COLO829 (cell line): ENCODE data around the gene RAET1E.
"Not testable (repeated sequence)": the region's sequence is repeated elsewhere in the genome, so short reads cannot be mapped to it uniquely, and the experiment has no call there.

Experiments
- DNase-seq: peaks from one replicate; pipeline ENCODE4 v3.0.0; 2012; ENCODE audit warnings: low spot score

Gene RAET1E

DNA sequence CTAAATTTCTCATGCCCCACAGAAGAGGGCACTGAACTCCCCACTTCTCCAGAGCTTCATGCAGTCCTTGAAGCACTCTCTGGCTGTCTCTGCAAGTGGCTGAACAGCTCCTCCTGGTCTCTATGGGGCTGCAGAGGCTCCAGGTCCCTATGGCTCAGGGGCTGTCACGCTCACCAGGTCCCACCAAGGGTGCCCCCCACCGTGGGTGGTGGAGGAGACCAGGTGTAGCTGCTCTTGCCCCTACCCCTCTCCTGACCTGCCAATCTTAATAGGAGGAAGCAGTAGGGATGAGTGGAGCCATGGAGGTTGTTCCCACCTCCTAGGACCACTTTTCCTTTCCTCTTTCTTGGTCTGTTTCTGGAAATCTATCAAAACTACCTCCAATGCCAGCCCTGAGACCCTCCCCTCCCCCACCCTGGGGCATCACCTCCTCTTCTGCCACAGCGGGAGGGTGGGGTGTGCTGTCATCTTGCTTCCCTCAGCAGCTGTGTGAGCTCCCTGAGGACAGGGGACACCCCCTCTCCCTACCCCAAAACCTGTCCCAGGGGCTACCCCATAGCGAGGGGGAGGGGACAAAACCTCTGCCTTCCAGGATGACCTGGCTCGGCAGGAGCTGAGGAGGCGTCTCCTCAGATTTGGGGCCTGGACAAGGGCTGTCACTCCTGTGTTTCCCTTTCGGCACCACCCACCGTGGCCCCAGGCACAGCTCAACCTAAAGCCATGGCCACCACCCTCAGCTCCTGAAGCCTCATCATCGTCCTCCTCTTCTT is 12.0 kb upstream of the RAET1E start:
- DNase-seq: no peak

GRCh38 chr6:149908480-149908879 is 10.6 kb upstream of the RAET1E start:
- DNase-seq: not testable (repeated sequence)

GRCh38 chr6:149907317-149907716 is 9.4 kb upstream of the RAET1E start:
- DNase-seq: no peak

DNA sequence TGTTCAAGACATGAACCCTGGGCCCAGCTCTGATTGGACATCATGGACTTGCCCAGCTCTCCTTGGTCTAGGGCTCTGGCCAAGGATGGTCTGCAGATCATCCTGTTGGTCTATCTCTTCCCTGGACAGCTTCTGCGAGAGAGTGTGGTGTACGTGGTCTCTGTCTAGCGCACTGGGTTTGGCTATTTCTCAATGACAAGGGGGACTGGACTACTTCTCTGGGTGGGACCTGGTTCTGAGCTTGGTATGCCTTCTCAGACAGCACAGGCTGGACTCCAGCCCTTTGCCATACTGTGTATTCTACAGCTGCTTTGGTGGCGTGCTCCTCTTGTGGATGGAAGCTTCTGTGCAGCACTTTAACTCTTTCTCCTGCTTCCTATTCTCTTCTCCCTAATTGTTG is 8.5 kb upstream of the RAET1E start:
- DNase-seq: no peak

DNA sequence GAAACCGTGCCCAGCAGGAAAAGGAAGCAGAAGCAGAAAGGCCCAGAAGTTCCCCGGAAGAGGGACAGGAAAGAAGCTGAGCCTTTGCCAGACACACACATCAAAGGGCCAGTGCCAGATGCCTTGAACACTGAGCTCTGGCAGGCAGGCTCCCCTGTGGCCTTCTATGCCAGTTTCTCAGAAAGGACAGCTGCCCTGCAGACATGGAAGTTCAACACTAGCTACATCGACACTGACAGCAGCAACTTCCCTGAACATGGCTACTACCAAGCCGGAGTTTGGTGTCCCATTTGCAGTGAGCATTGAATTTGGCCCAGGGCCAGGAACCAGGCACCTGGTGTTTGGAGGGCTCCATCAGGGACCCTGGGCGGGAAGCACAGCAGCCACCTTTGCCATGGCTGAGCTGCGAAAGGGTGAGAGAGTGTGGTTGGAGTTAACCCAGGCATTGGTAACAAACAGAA is 8.0 kb upstream of the RAET1E start:
- no peak for DNase-seq

GRCh38 chr6:149905371-149905910 is 7.5 kb upstream of the RAET1E start:
- no peak for DNase-seq

- no peak for DNase-seq
Measured at GRCh38 chr6:149904661-149905370, 6.9 kb upstream of the RAET1E start.

- no peak for DNase-seq
Measured at GRCh38 chr6:149903938-149904611, 6.2 kb upstream of the RAET1E start.

DNA sequence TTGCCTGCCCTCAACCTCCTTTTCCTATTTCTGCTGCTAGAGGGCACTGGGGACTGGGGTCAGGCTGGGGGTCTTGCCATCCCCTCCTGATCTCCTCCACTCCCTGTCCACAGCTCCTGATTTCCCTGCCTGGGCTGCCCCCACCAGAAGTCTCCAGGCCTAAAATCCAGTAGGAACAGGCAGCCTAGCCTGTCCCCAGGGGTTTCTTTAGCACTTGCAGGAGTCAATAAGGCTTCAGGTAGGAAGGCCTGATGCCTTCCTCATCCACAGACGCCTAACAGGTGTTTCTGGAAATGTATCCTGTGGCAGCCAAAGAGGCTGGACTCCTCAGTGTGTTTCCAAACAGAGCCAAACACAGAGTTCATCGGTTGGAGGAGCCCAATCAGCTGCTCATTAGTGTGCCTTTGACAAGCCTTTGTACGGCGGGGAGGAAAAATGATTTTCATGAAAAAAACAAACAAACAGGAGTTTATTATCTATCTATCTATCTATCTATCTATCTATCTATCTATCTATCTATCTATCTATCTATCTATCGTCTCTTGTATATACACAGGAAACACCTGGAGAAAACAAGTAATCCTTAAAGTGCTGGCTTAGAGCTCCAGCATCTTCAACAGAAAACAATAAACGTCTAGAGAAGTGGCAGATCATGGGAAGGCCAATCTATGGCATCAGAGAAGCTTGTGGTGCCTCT is 3.7 kb upstream of the RAET1E start:
- DNase-seq: no peak

DNA sequence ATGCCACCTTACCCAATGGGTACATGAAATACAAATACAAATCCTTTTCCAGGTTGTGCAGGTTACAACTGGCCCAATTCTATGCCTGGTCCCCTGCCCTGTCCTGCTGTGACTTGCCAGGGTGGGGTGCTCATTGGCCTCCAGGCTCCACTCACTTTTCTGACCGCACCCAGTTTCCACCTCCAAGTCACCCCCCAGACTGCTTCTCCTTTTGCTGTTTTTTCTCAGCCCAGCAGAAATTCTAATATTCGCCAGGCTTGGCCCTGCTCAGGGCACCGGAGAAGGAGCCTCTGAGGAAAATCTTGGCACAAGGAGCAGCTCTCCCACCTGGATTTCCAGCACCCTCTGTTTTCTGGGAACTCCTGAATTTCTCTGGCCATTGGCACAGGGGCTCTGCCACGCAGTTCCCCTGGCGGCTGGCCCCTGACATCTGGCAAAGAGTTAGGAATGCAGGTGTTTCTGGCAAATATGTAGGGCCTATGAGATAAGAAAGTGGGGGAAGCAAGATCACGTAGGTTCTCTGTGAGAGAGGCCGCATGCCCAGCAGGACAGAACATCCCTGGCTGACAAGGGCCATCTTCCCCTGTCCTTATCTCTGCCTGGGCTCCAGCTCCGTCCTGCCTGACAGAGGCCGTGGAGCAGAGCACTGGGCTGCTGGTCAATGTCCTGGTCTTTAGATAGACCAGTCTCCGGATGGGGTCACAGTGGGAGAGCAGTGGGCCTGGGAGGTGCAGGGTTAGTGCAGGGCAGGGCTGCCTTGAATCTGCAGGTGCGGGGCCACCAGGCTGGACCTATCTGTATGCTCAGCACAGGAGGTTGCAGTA is 2.9 kb upstream of the RAET1E start:
- no peak for DNase-seq

DNA sequence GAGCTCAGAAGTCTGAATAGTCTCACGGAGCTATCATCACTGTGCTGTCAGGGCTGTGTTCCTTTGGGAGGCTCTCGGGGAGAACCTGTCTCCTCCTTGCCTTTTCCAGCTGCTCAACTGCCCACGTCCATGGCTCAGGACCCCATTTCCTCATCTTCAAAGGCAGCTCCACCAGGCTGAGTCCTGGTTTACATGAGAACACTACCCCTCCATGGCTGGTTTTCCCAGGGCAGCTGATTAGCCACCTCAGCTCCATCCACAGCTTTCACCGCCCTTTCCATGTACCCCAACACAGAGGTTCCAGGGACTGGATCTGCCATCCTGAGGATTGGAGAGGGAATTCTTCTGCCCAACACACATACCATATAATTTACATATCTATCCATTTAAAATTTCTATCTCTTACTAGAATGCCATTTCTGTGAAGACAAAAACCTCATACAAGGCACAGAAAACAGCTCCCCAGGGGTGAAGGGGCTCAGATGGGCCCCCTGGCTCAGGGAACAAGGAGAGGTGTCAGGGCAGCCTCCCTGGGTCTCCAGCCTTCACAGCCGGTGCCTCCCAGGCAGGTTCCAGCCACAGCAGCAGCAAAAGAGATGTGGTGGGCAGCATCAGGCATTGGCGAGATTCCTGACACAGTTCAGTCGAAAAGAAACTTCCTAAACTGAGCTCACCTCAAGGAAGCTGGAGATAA is 2.2 kb upstream of the RAET1E start:
- no peak for DNase-seq

DNA sequence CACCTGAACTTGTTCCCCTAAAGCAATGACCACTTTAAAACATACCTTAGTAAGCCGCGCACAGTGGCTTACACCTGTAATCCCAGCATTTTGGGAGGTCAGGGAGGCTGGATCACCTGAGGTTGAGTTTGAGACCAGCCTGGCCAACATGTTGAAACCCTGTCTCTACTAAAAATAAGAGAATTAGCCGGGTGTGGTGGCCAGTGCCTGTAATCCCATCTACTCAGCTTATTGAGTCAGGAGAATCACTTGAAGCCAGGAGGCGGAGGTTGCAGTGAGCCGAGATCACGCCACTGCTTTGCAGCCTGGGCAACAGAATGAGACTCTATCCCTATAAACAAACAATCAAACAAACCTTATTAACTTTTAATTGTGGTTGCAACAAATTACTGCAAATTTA is 1.6 kb upstream of the RAET1E start:
- no peak for DNase-seq

DNA sequence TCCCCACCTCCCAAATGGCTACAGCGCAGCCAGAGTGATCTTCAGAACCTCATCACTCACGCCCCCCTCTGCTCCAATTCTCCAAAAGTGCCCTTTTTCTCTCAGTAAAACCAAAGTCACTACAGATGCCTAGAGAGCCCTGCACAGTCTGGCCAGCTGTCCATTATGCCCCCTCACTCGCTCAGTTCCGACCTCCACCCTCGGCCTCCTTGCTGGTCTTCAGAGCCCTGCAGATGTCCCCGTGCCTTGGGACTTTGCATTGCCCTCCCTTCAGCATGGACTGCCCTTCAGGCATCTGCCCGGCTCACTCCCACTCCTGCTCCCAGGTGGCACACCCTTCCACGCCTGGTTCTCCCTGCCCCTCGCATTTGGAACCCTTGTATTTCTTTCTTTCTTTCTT is 1.1 kb upstream of the RAET1E start:
- no peak for DNase-seq

GRCh38 chr6:149897015-149897697 is 757 bp downstream of the RAET1E start:
- DNase-seq: peak; percentile 53

- peak; percentile 13 for DNase-seq
Measured at GRCh38 chr6:149896491-149896890, 1.4 kb downstream of the RAET1E start.

- DNase-seq: peak; percentile 30
Measured at GRCh38 chr6:149895833-149896271, 2.1 kb downstream of the RAET1E start.

GRCh38 chr6:149895048-149895590 is 2.8 kb downstream of the RAET1E start:
- no peak for DNase-seq

- not testable (repeated sequence) for DNase-seq
Measured at GRCh38 chr6:149891864-149892263, 6.0 kb downstream of the RAET1E start.

GRCh38 chr6:149891259-149891658 is 6.7 kb downstream of the RAET1E start:
- no peak for DNase-seq

- no peak for DNase-seq
Measured at GRCh38 chr6:149890629-149891045, 7.3 kb downstream of the RAET1E start.
